ENCODE data around the gene CHD2. TPM values are rescaled to one million over a fixed set of nuclear protein-coding genes. Genes with fewer than 3 reads are reported as not detected.
"Not testable (repeated sequence)": the region's sequence is repeated elsewhere in the genome, so short reads cannot be mapped to it uniquely, and the experiment has no call there.

The CHD2 gene
- total RNA-seq, 2 experiments from 2014 or later, result 129 to 148 TPM

- Mint-ChIP-seq H3K27ac (peak overlapping the region; percentile 54), H3K4me1 (peaks cover 91% of the 10 kb centered on the region), H3K4me3 (peak overlapping the region; percentile 20), H3K9me3 (no peaks in the 10 kb centered on the region), H3K27me3 (no peaks in the 10 kb centered on the region), H3K36me3 (ENCODE audit: low read depth) (peaks cover 70% of the 10 kb centered on the region)
- CTCF ChIA-PET, result interaction anchor here (0.6 to 5.8 kb wide), 6 partner anchors 9 to 99 kb away, joined by 3 to 53 read pairs (median 6); partner anchors contain the start of gene CHD2
- POLR2A ChIA-PET, result no interaction called here
- DNase-seq, result no peak
Observed at GRCh38 chr15:92909136-92909781, 9.1 kb downstream of the CHD2 start.

GRCh38 chr15:92910451-92910850 lies 10.3 kb downstream of the CHD2 start:
- CTCF ChIA-PET, result interaction anchor here (0.6 to 5.8 kb wide), 3 partner anchors 10 to 101 kb away, joined by 3 to 53 read pairs (median 3); partner anchors contain the start of gene CHD2
- H3K4me3 Mint-ChIP-seq, result peak overlapping the region; percentile 7
- peaks cover 94% of the 10 kb centered on the region for H3K4me1 Mint-ChIP-seq
- H3K27me3 Mint-ChIP-seq, result no peaks in the 10 kb centered on the region
- POLR2A ChIA-PET, result interaction anchor here (0.6 kb wide), 1 partner anchor 24 kb away, joined by 4 read pairs; no protein-coding TSS in a partner anchor
- no peaks in the 10 kb centered on the region for H3K9me3 Mint-ChIP-seq
- H3K27ac Mint-ChIP-seq, result peak overlapping the region; percentile 58
- H3K36me3 Mint-ChIP-seq (ENCODE audit: low read depth), result peaks cover 69% of the 10 kb centered on the region
- no peak for DNase-seq

- Mint-ChIP-seq H3K36me3 (ENCODE audit: low read depth) (peaks cover 73% of the 10 kb centered on the region), H3K27ac (peak overlapping the region; percentile 93), H3K4me1 (peaks cover 84% of the 10 kb centered on the region), H3K27me3 (no peaks in the 10 kb centered on the region), H3K4me3 (peak overlapping the region; percentile 86), H3K9me3 (peaks cover 3% of the 10 kb centered on the region)
- POLR2A ChIA-PET, result interaction anchor here (0.6 to 1.2 kb wide), 2 partner anchors 15 to 262 kb away, joined by 3 to 6 read pairs; no protein-coding TSS in a partner anchor
- CTCF ChIA-PET, result interaction anchor here (0.6 to 13.9 kb wide), 10 partner anchors 10 to 1436 kb away, joined by 3 to 246 read pairs (median 4); partner anchors contain the start of gene CHD2
- DNase-seq, result no peak
Observed at GRCh38 chr15:92914103-92914499, 14.0 kb downstream of the CHD2 start.

GRCh38 chr15:92914768-92915221 lies 14.7 kb downstream of the CHD2 start:
- H3K4me1 Mint-ChIP-seq, result peaks cover 81% of the 10 kb centered on the region
- H3K27me3 Mint-ChIP-seq, result no peaks in the 10 kb centered on the region
- CTCF ChIA-PET, result interaction anchor here (0.7 to 13.9 kb wide), 12 partner anchors 11 to 126 kb away, joined by 3 to 246 read pairs (median 3); partner anchors contain the start of gene CHD2
- peaks cover 3% of the 10 kb centered on the region for H3K9me3 Mint-ChIP-seq
- DNase-seq, result peak; percentile 26
- H3K4me3 Mint-ChIP-seq, result peak overlapping the region; percentile 86
- peak overlapping the region; percentile 93 for H3K27ac Mint-ChIP-seq
- POLR2A ChIA-PET, result interaction anchor here (0.6 to 1.2 kb wide), 3 partner anchors 15 to 223 kb away, joined by 3 to 6 read pairs (median 4); no protein-coding TSS in a partner anchor
- H3K36me3 Mint-ChIP-seq (ENCODE audit: low read depth), result peaks cover 69% of the 10 kb centered on the region

GRCh38 chr15:92915766-92916435 lies 15.8 kb downstream of the CHD2 start:
- peaks cover 71% of the 10 kb centered on the region for H3K36me3 Mint-ChIP-seq (ENCODE audit: low read depth)
- DNase-seq, result no peak
- no peaks in the 10 kb centered on the region for H3K27me3 Mint-ChIP-seq
- H3K27ac Mint-ChIP-seq, result peak overlapping the region; percentile 93
- peaks cover 85% of the 10 kb centered on the region for H3K4me1 Mint-ChIP-seq
- ChIA-PET CTCF (interaction anchor here (0.6 to 13.9 kb wide), 12 partner anchors 9 to 127 kb away, joined by 3 to 246 read pairs (median 3); partner anchors contain the start of gene CHD2), POLR2A (interaction anchor here (0.6 to 1.4 kb wide), 4 partner anchors 8 to 335 kb away, joined by 3 to 4 read pairs (median 4); no protein-coding TSS in a partner anchor)
- peaks cover 3% of the 10 kb centered on the region for H3K9me3 Mint-ChIP-seq
- H3K4me3 Mint-ChIP-seq, result peak overlapping the region; percentile 31

- POLR2A ChIA-PET, result interaction anchor here (1.0 to 1.2 kb wide), 2 partner anchors 35 to 85 kb away, joined by 3 to 4 read pairs; no protein-coding TSS in a partner anchor
- peaks cover 67% of the 10 kb centered on the region for H3K36me3 Mint-ChIP-seq (ENCODE audit: low read depth)
- H3K4me1 Mint-ChIP-seq, result peaks cover 87% of the 10 kb centered on the region
Observed at GRCh38 chr15:92917598-92918407, 17.7 kb downstream of the CHD2 start.

GRCh38 chr15:92918881-92919280 lies 18.8 kb downstream of the CHD2 start:
- H3K27ac Mint-ChIP-seq, H3K9me3 Mint-ChIP-seq, H3K27me3 Mint-ChIP-seq, H3K4me3 Mint-ChIP-seq, DNase-seq, POLR2A ChIA-PET: not testable (repeated sequence)
- CTCF ChIA-PET, result interaction anchor here (1.0 to 13.9 kb wide), 7 partner anchors 6 to 121 kb away, joined by 3 to 246 read pairs (median 23); no protein-coding TSS in a partner anchor
- Mint-ChIP-seq H3K4me1 (peaks cover 83% of the 10 kb centered on the region), H3K36me3 (ENCODE audit: low read depth) (peaks cover 62% of the 10 kb centered on the region)

More at GRCh38 chr15:92917598-92918407, 17.7 kb downstream of the CHD2 start:
- CTCF ChIA-PET, result interaction anchor here (0.6 to 13.9 kb wide), 15 partner anchors 8 to 120 kb away, joined by 3 to 246 read pairs (median 4); partner anchors contain the start of gene CHD2
- Mint-ChIP-seq H3K9me3 (peaks cover 3% of the 10 kb centered on the region), H3K27me3 (no peaks in the 10 kb centered on the region), H3K4me3 (peak overlapping the region; percentile 15), H3K27ac (peak overlapping the region; percentile 86)
- peak; percentile 96 for DNase-seq

GRCh38 chr15:92920595-92921161 lies 20.6 kb downstream of the CHD2 start:
- H3K27ac Mint-ChIP-seq, result peak overlapping the region; percentile 78
- H3K9me3 Mint-ChIP-seq, result peaks cover 3% of the 10 kb centered on the region
- DNase-seq, result no peak
- ChIA-PET POLR2A (interaction anchor here (0.6 to 1.1 kb wide), 2 partner anchors 60 to 73 kb away, joined by 3 to 5 read pairs; no protein-coding TSS in a partner anchor), CTCF (interaction anchor here (0.6 to 13.9 kb wide), 11 partner anchors 8 to 133 kb away, joined by 3 to 246 read pairs (median 4); no protein-coding TSS in a partner anchor)
- peaks cover 78% of the 10 kb centered on the region for H3K4me1 Mint-ChIP-seq
- H3K27me3 Mint-ChIP-seq, result no peaks in the 10 kb centered on the region
- no peak overlapping the region for H3K4me3 Mint-ChIP-seq
- H3K36me3 Mint-ChIP-seq (ENCODE audit: low read depth), result peaks cover 66% of the 10 kb centered on the region

- Mint-ChIP-seq H3K4me3 (no peak overlapping the region), H3K9me3 (peaks cover 3% of the 10 kb centered on the region), H3K4me1 (peaks cover 75% of the 10 kb centered on the region), H3K36me3 (ENCODE audit: low read depth) (peaks cover 65% of the 10 kb centered on the region), H3K27me3 (no peaks in the 10 kb centered on the region), H3K27ac (peak overlapping the region; percentile 78)
- DNase-seq, result no peak
- ChIA-PET CTCF (interaction anchor here (0.6 to 13.9 kb wide), 10 partner anchors 9 to 134 kb away, joined by 3 to 246 read pairs (median 4); no protein-coding TSS in a partner anchor), POLR2A (interaction anchor here (0.6 to 1.1 kb wide), 3 partner anchors 59 to 112 kb away, joined by 3 to 5 read pairs (median 5); no protein-coding TSS in a partner anchor)
Observed at GRCh38 chr15:92921215-92922131, 21.3 kb downstream of the CHD2 start.

GRCh38 chr15:92922418-92923002 lies 22.4 kb downstream of the CHD2 start:
- H3K27ac Mint-ChIP-seq, result peak overlapping the region; percentile 72
- peaks cover 69% of the 10 kb centered on the region for H3K4me1 Mint-ChIP-seq
- peaks cover 3% of the 10 kb centered on the region for H3K9me3 Mint-ChIP-seq
- H3K27me3 Mint-ChIP-seq, result no peaks in the 10 kb centered on the region
- no peak for DNase-seq
- peaks cover 67% of the 10 kb centered on the region for H3K36me3 Mint-ChIP-seq (ENCODE audit: low read depth)
- ChIA-PET POLR2A (no interaction called here), CTCF (interaction anchor here (0.6 to 13.9 kb wide), 6 partner anchors 15 to 125 kb away, joined by 3 to 246 read pairs (median 4); partner anchors contain the start of gene CHD2)
- no peak overlapping the region for H3K4me3 Mint-ChIP-seq

Data from activated CD4-positive, alpha-beta T cell treated with anti-CD3 and anti-CD28 coated beads, Interleukin-2, amount 10 ng/mL, durations not matched to agents 7 days and 5 days (primary cell).